ENCODE results near the gene TAS2R41. TPM values are rescaled to one million over a fixed set of nuclear protein-coding genes. Genes with fewer than 3 reads are reported as not detected.

TAS2R41 gene
- total and polyA plus RNA-seq, 8 donors = not detected

GRCh38 chr7:143499246-143499645, 21.6 kb downstream of the TAS2R41 start:
- Histone ChIP-seq H3K27ac (peak overlapping the region; percentile 46 to 61), H3K9me3 (no peaks in the 10 kb centered on the region), H3K36me3 (no peaks in the 10 kb centered on the region), H3K4me1 (peaks cover 6 to 7% of the 10 kb centered on the region in 2 donors), H3K27me3 (no peaks in the 10 kb centered on the region), H3K4me3 (no peak overlapping the region)
- DNase-seq = peak in 2 of 4 donors; percentile 25 to 65
- no peak for TF ChIP-seq CTCF (IDR thresholded peaks at IDR 0.05)
- ATAC-seq = peak; percentile 73
- intact Hi-C loops (cut with DNase I) = no loop called here

DNA sequence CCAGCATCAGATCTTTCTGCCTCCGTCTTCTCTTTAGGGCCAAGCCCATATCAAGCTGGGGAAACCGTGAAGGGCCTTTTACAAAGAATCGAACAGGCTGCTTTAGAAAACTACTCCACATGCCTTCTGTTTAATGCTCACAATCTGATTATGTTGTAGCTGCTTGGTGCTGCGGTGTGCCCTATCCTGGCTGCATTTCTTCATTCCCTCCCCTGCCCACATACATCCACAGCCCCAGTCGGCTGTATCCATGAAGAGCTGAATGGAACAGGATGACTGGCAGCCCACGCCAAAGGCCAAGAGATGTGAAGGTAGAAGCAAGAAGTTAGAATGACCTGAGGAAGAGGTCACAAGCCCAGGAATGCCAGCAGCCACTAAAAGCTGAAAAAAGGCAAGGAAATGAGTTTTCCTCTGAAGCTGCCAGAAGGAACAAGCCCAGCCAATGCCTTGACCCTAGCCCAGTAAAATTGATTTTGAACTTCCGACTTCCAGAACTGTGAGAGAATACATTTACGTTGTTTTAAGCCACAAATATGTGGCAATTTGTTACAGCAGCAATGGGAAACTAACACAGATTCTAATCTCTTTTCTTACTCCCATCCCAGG, 22.2 kb downstream of the TAS2R41 start:
- Histone ChIP-seq H3K4me3 (no peak overlapping the region), H3K27ac (peak overlapping the region; percentile 46 to 61), H3K27me3 (no peaks in the 10 kb centered on the region), H3K36me3 (no peaks in the 10 kb centered on the region), H3K4me1 (peaks cover 6 to 7% of the 10 kb centered on the region in 2 donors), H3K9me3 (no peaks in the 10 kb centered on the region)
- peak; percentile 31 for ATAC-seq
- DNase-seq = no peak
- intact Hi-C loops (cut with DNase I) = no loop called here
- TF ChIP-seq CTCF (IDR thresholded peaks at IDR 0.05) = no peak

DNA sequence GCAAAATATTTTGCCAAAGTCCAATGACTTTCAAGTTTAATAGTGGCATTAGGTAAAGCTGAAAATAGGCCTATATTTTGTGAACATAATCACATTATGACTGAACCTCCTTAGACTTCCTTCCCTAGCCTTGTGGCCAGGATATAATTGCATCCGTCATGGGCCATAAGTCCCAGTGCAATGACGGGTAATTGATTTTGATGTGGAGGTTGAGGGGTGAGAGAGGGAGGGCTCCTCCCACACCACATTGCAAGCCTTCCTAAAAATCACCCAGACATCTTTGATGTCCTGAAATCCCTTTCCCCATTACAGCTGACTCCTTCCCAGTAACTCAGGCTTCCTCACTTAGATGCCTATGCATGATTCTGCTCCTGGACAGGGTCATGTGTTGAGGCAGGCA, 25.6 kb downstream of the TAS2R41 start:
- no peak overlapping the region for H3K27ac ChIP-seq
- intact Hi-C loops (cut with DNase I) = no loop called here
- no peaks in the 10 kb centered on the region for H3K9me3 ChIP-seq
- no peak for DNase-seq
- no peak for TF ChIP-seq CTCF (IDR thresholded peaks at IDR 0.05)
- ATAC-seq = no peak
- H3K4me1 ChIP-seq = peaks cover 6 to 7% of the 10 kb centered on the region in 2 donors
- no peak overlapping the region for H3K4me3 ChIP-seq
- H3K36me3 ChIP-seq = no peaks in the 10 kb centered on the region
- H3K27me3 ChIP-seq = no peaks in the 10 kb centered on the region

DNA sequence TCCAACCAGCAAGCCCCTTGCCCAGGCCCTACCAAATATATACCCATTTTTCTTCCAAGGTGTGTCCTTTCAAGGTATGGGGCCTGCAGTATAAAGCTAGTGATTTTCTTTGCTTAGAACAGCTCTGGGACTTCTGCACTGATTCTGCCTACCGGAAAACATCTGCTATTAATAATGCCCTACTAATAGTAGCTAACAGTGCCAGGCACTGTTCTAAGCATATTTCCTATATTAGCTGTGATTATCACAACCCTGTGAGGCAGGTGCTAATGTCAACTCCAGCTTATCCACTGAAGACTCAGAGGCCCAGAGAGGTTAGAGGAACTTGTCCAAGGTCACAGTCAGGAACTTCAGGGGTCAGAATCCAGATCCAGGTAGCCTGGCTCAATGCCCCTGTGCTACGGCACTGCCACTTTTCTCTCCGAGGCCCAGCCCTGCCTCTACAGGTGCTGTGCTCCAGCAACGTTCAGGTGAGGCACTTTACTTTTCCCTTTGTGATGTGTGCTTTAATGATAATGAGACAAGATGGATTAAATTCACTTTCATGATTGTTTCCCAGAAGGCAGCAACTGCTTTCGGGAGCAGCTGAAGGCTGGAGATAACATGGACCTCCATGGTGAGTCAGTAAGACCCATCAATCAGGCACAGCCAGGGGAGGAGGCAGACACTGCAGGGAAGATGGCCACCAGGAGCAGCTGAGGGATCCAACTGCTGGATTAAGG, 26.7 kb downstream of the TAS2R41 start:
- H3K9me3 ChIP-seq = no peaks in the 10 kb centered on the region
- ATAC-seq = peak; percentile 22
- intact Hi-C loops (cut with DNase I) = no loop called here

More for the DNA sequence above, 26.7 kb downstream of the TAS2R41 start:
- H3K36me3 ChIP-seq = no peaks in the 10 kb centered on the region
- DNase-seq = no peak
- no peak overlapping the region for H3K4me3 ChIP-seq
- H3K27me3 ChIP-seq = no peaks in the 10 kb centered on the region
- TF ChIP-seq CTCF (IDR thresholded peaks at IDR 0.05) = no peak
- peaks cover 3 to 6% of the 10 kb centered on the region in 2 donors for H3K4me1 ChIP-seq
- no peak overlapping the region for H3K27ac ChIP-seq
